Neuronal stem cell (in vitro differentiated cells): ENCODE results near the gene FBXO5.

Experiments used
- DNase-seq: peaks from one replicate; pipeline ENCODE4 v3.0.0-alpha.2; 2013; ENCODE audit warnings: low spot score
- H2AFZ ChIP-seq: one replicate; pipeline ENCODE4 v1.6.1; 2013; ENCODE audit warnings: mild to moderate bottlenecking, low read length, inconsistent platforms
- H2AK5ac ChIP-seq: 2 replicates; pipeline ENCODE4 v1.6.1; 2013; ENCODE audit warnings: low read depth, mild to moderate bottlenecking, inconsistent platforms, low read length, moderate library complexity, mixed read lengths
- H2BK120ac ChIP-seq: 2 replicates; pipeline ENCODE4 v1.6.1; 2013; ENCODE audit warnings: low read depth, mild to moderate bottlenecking, inconsistent platforms, low read length, moderate library complexity, mixed read lengths
- H2BK12ac ChIP-seq: one replicate; pipeline ENCODE4 v1.6.1; 2013; ENCODE audit warnings: low read length, inconsistent platforms
- H2BK15ac ChIP-seq: 2 replicates; pipeline ENCODE4 v1.6.1; 2013; ENCODE audit warnings: mild to moderate bottlenecking, low read length, inconsistent platforms, mixed read lengths
- H2BK5ac ChIP-seq: one replicate; pipeline ENCODE4 v1.6.1; 2013; ENCODE audit warnings: inconsistent platforms, mild to moderate bottlenecking, low read length, moderate library complexity
- H3K14ac ChIP-seq: one replicate; pipeline ENCODE4 v1.6.1; 2013; ENCODE audit warnings: low read length, inconsistent platforms
- H3K18ac ChIP-seq: 2 replicates; pipeline ENCODE4 v1.6.1; 2013; ENCODE audit warnings: low read length, inconsistent platforms
- H3K23ac ChIP-seq: 2 replicates; pipeline ENCODE4 v1.6.1; 2013; ENCODE audit warnings: low read depth, mild to moderate bottlenecking, mixed read lengths, low read length, inconsistent platforms; ENCODE audit not compliant: poor library complexity
- H3K27ac ChIP-seq: replicated peaks from 3 replicates; pipeline ENCODE4 v1.5.1; 2013; ENCODE audit warnings: low read length, inconsistent platforms
- H3K27me3 ChIP-seq, 3 experiments: 2 replicates each; pipeline ENCODE4 v1.6.1; 2013; ENCODE audit warnings: low read length in 3 of 3, mild to moderate bottlenecking in 2 of 3, inconsistent platforms in 1 of 3, low read depth in 1 of 3, mixed read lengths in 1 of 3, moderate library complexity in 1 of 3; ENCODE audit not compliant: control insufficient read depth in 3 of 3, insufficient read depth in 3 of 3
- H3K36me3 ChIP-seq, 2 donors: replicated peaks in 1 of 2; 2 replicates each; pipeline ENCODE4 v1.6.1; 2013; ENCODE audit warnings: low read length in 2 of 2; ENCODE audit not compliant: control insufficient read depth in 2 of 2, insufficient read depth in 2 of 2
- H3K4ac ChIP-seq: 2 replicates; pipeline ENCODE4 v1.6.1; 2013; ENCODE audit warnings: inconsistent platforms, mild to moderate bottlenecking, low read length, moderate library complexity
- H3K4me1 ChIP-seq, 2 donors: 1 replicate in 1 of 2; 2 replicates in 1 of 2; pipeline ENCODE4 v1.6.1; 2013; ENCODE audit warnings: low read length in 2 of 2, low read depth in 1 of 2; ENCODE audit not compliant: control insufficient read depth in 2 of 2, insufficient read depth in 1 of 2
- H3K4me2 ChIP-seq: one replicate; pipeline ENCODE4 v1.6.1; 2013; ENCODE audit warnings: mild to moderate bottlenecking, low read length, inconsistent platforms; ENCODE audit not compliant: insufficient read depth, poor library complexity, severe bottlenecking
- H3K4me3 ChIP-seq, 2 donors: 2 replicates each; pipeline ENCODE4 v1.5.1; 2013; ENCODE audit warnings: low read length in 2 of 2, mild to moderate bottlenecking in 2 of 2, inconsistent platforms in 1 of 2, moderate library complexity in 1 of 2
- H3K79me1 ChIP-seq: one replicate; pipeline ENCODE4 v1.6.1; 2013; ENCODE audit warnings: low read depth, mild to moderate bottlenecking, inconsistent platforms, low read length, moderate library complexity
- H3K9ac ChIP-seq: one replicate; pipeline ENCODE4 v1.6.1; 2013; ENCODE audit warnings: mild to moderate bottlenecking, low read depth, low read length, inconsistent platforms; ENCODE audit not compliant: poor library complexity
- H3K9me3 ChIP-seq, 2 donors: replicated peaks in 1 of 2; 2 replicates each; pipeline versions ENCODE3 to v1.6.1; 2013; ENCODE audit warnings: low read length in 2 of 2, mild to moderate bottlenecking in 2 of 2, inconsistent platforms in 1 of 2, low read depth in 1 of 2, mixed read lengths in 1 of 2, moderate library complexity in 1 of 2; ENCODE audit not compliant: control insufficient read depth in 2 of 2, insufficient read depth in 1 of 2
- H4K8ac ChIP-seq: one replicate; pipeline ENCODE4 v1.6.1; 2013; ENCODE audit warnings: low read depth, mild to moderate bottlenecking, inconsistent platforms, low read length, moderate library complexity
- H4K91ac ChIP-seq: one replicate; pipeline ENCODE4 v1.6.1; 2013; ENCODE audit warnings: low read length, low read depth, mild to moderate bottlenecking, inconsistent platforms; ENCODE audit not compliant: poor library complexity
- WGBS, 2 donors: extraction: QIAGEN DNeasy Blood & Tissue Kit; methylation state at CpG; one replicate each; pipeline ENCODE4 v1.1.7; 2013; ENCODE audit warnings: missing lambda C conversion rate in 2 of 2, mixed read lengths in 1 of 2; ENCODE audit not compliant: insufficient read length in 2 of 2, insufficient replicate concordance in 1 of 2; ENCODE audit errors: extremely low coverage in 2 of 2; 5-methylcytosine and 5-hydroxymethylcytosine counted together

Gene FBXO5

DNA sequence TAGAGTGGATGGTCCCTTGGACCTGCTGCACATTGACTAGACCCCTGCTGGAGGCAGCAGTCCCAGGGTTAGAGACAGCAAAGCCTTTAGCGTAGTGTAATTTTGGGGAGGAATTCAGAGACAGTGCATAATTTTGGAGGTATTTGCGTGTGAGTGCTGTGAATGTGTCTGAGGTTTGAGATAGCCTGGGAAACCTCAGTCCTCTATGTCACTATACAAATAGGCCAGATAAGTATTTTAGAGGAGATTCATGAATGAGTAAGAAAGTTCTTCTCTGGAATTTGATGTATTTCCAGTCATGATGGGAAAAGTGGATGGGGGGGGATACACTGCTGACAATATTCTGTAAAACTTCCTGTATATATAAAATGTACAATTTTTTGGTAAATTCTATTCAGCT is 45.4 kb upstream of the FBXO5 start:
- H2BK120ac ChIP-seq, result no peak overlapping the region
- H3K27me3 ChIP-seq, result no peaks in the 10 kb centered on the region
- DNase-seq, result no peak
- no peak overlapping the region for H4K91ac ChIP-seq
- H3K27ac ChIP-seq, result no peak overlapping the region
- no peak overlapping the region for H3K4ac ChIP-seq
- no peak overlapping the region for H3K14ac ChIP-seq
- H2BK12ac ChIP-seq, result no peak overlapping the region
- no peak overlapping the region for H2BK15ac ChIP-seq
- no CpG with 5 or more reads among the region's 2 CpGs for WGBS, 2 donors
- H2AK5ac ChIP-seq, result no peak overlapping the region
- H3K36me3 ChIP-seq, result no peaks in the 10 kb centered on the region
- no peak overlapping the region for H3K9ac ChIP-seq
- no peak overlapping the region for H3K4me2 ChIP-seq
- H3K4me1 ChIP-seq, result no peaks in the 10 kb centered on the region
- H2AFZ ChIP-seq, result no peak overlapping the region
- no peaks in the 10 kb centered on the region for H3K79me1 ChIP-seq
- no peaks in the 10 kb centered on the region for H3K9me3 ChIP-seq
- no peak overlapping the region for H3K18ac ChIP-seq
- no peak overlapping the region for H3K4me3 ChIP-seq
- H4K8ac ChIP-seq, result no peak overlapping the region
- H2BK5ac ChIP-seq, result no peak overlapping the region
- no peak overlapping the region for H3K23ac ChIP-seq

DNA sequence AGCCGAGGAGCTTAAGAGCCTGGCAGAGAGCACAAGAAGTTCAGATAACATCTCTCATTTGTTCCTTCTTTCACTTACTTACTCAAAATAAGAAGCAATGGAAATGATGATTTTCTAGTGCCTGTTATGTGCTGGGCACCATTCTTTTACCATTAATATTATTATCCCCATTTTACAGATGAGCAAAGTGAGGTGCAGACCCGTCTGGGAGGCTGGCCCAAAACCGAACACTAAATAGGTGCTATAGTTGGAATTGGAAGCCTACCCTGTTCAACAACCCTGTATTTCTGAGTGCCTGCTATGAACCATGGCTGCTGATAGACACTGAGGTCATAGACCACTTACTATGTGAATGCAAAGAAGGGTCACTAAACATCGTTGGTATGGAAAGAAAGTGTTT is 44.6 kb upstream of the FBXO5 start:
- Histone ChIP-seq H3K23ac (no peak overlapping the region), H2BK120ac (no peak overlapping the region), H3K9me3 (no peaks in the 10 kb centered on the region), H3K27ac (no peak overlapping the region), H3K9ac (no peak overlapping the region), H2BK5ac (no peak overlapping the region), H3K27me3 (no peaks in the 10 kb centered on the region), H2BK15ac (no peak overlapping the region), H2AK5ac (no peak overlapping the region), H3K4ac (no peak overlapping the region), H3K4me2 (no peak overlapping the region), H2AFZ (no peak overlapping the region), H3K18ac (no peak overlapping the region), H3K79me1 (no peaks in the 10 kb centered on the region), H3K36me3 (no peaks in the 10 kb centered on the region), H3K4me1 (no peaks in the 10 kb centered on the region), H4K8ac (peak overlapping the region; percentile 65), H3K4me3 (no peak overlapping the region), H3K14ac (no peak overlapping the region), H4K91ac (no peak overlapping the region), H2BK12ac (no peak overlapping the region)
- DNase-seq, result no peak
- no CpG with 5 or more reads among the region's 4 CpGs for WGBS, 2 donors

DNA sequence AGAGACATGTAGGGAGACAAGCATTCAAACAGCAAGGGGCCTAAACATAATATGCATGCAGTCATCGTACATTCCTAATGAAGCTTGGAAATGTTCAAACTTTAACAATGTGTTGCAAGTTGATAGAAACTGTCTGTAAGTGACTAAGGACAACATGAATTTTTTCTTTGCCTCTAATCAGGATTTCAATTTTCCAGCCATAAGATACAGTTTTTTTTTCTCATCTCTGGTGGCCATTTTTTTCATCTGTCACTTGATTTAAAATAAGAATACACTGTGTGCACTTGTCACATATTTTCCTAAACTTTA is 41.8 kb upstream of the FBXO5 start:
- Histone ChIP-seq H3K27ac (no peak overlapping the region), H3K4me2 (no peak overlapping the region), H4K91ac (no peak overlapping the region), H2BK120ac (no peak overlapping the region), H3K4me1 (no peaks in the 10 kb centered on the region), H2BK5ac (no peak overlapping the region), H2BK15ac (no peak overlapping the region), H4K8ac (no peak overlapping the region), H3K4ac (no peak overlapping the region), H3K27me3 (no peaks in the 10 kb centered on the region), H3K9ac (no peak overlapping the region), H3K9me3 (no peaks in the 10 kb centered on the region), H2BK12ac (no peak overlapping the region), H3K79me1 (no peaks in the 10 kb centered on the region), H3K36me3 (peaks cover 0 to 2% of the 10 kb centered on the region in 2 donors), H3K4me3 (no peak overlapping the region), H3K18ac (no peak overlapping the region), H2AFZ (no peak overlapping the region), H3K14ac (no peak overlapping the region), H3K23ac (no peak overlapping the region), H2AK5ac (no peak overlapping the region)
- DNase-seq, result no peak
- no CpG with 5 or more reads among the region's 1 CpG for WGBS, 2 donors

DNA sequence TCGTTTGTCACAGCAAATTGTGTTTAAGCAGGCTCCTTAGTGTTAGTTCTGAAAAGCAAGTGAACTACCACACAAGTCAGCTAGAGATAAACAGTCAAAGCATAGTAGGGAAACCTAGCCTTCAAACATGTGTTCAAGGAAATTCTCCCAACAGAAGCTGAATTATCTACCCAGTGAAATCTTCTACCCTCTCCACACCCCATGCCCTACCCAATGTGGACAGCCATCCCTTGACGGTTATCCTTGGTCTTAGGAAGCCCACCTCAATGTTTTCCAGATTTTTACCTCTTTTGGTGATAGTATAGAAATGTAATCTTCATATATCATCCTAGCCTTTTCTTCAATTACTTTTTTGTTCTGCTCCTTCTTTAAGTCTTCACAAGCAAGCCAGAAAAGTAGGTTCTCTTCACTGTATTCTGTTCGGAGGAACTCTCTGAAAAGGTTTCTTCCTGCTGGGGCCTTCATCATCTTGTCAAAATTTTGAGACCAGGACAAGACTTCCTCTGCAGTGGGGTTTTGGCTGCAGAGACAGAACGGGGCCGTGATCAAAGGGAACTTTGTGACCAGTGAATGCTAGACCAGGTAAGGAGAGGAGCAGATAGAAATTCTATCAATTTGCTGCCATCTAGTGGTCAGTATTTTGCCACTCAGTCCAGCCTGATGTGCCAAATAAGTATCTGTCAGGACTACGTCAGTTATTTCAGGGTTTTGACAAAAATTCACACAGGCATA is 41.3 kb upstream of the FBXO5 start:
- Histone ChIP-seq H3K4me1 (no peaks in the 10 kb centered on the region), H3K4ac (no peak overlapping the region), H2BK120ac (no peak overlapping the region), H3K36me3 (peaks cover 0 to 2% of the 10 kb centered on the region in 2 donors), H4K8ac (no peak overlapping the region), H2BK15ac (no peak overlapping the region), H3K79me1 (no peaks in the 10 kb centered on the region), H3K27me3 (no peaks in the 10 kb centered on the region), H3K18ac (no peak overlapping the region), H3K4me2 (no peak overlapping the region), H2BK5ac (no peak overlapping the region), H2AK5ac (no peak overlapping the region), H3K23ac (no peak overlapping the region), H3K4me3 (no peak overlapping the region), H2AFZ (no peak overlapping the region), H3K14ac (no peak overlapping the region), H2BK12ac (no peak overlapping the region), H3K27ac (no peak overlapping the region), H3K9me3 (no peaks in the 10 kb centered on the region), H4K91ac (no peak overlapping the region), H3K9ac (no peak overlapping the region)
- no CpG with 5 or more reads among the region's 6 CpGs for WGBS, 2 donors
- peak; percentile 38 for DNase-seq
